HepG2 (cell line): ENCODE measurements around the gene ZNF274. TPM values are rescaled to one million over a fixed set of nuclear protein-coding genes. Genes with fewer than 3 reads are reported as not detected.

Experiments used
- ETV5 ChIP-seq: IDR thresholded peaks from 2 replicates; pipeline ENCODE4 v1.6.1; 2018; ENCODE audit warnings: missing biosample characterization, missing genetic modification reagents, inconsistent platforms, borderline replicate concordance
- FLYWCH1 ChIP-seq: sonication (generic); formaldehyde crosslinking; IDR thresholded peaks from 2 replicates; pipeline ENCODE4 v1.8.1; 2023; ENCODE audit warnings: mild to moderate bottlenecking, missing genetic modification reagents
- HIC2 ChIP-seq: sonication (generic); formaldehyde crosslinking; IDR thresholded peaks from 2 replicates; pipeline ENCODE4 v1.9.0; 2022; ENCODE audit warnings: low read depth, missing genetic modification reagents
- MAX ChIP-seq: IDR thresholded peaks from 2 replicates; pipeline ENCODE4 v1.6.1; 2012; ENCODE audit warnings: inconsistent platforms
- MIER3 ChIP-seq: IDR thresholded peaks from 2 replicates; pipeline ENCODE4 v1.6.1; 2016; ENCODE audit warnings: missing compliant biosample characterization, borderline replicate concordance
- SMAD1 ChIP-seq: sonication (generic); formaldehyde crosslinking; IDR thresholded peaks from 2 replicates; pipeline ENCODE4 v1.4.0; 2020; ENCODE audit warnings: missing genetic modification reagents, low read depth, mild to moderate bottlenecking, borderline replicate concordance
- STAT6 ChIP-seq: sonication (generic); formaldehyde crosslinking; IDR thresholded peaks from 2 replicates; pipeline ENCODE4 v1.4.0; 2020; ENCODE audit warnings: missing genetic modification reagents, mild to moderate bottlenecking, borderline replicate concordance
- THAP9 ChIP-seq: sonication (generic); formaldehyde crosslinking; IDR thresholded peaks from 2 replicates; pipeline ENCODE4; 2020; ENCODE audit warnings: missing genetic modification reagents, mild to moderate bottlenecking, borderline replicate concordance
- ZNF607 ChIP-seq: sonication (generic); formaldehyde crosslinking; IDR thresholded peaks from 2 replicates; pipeline ENCODE4 v1.5.1; 2020; ENCODE audit warnings: missing genetic modification reagents, mild to moderate bottlenecking, borderline replicate concordance
- ZNF800 ChIP-seq: sonication (generic); formaldehyde crosslinking; IDR thresholded peaks from 2 replicates; pipeline ENCODE4 v1.4.0; 2020; ENCODE audit warnings: missing genetic modification reagents
- ZNF878 ChIP-seq: sonication (generic); formaldehyde crosslinking; IDR thresholded peaks from 2 replicates; pipeline ENCODE4 v1.8.1; 2023; ENCODE audit warnings: mild to moderate bottlenecking, missing genetic modification reagents, moderate library complexity
- ZSCAN20 ChIP-seq: sonication (generic); formaldehyde crosslinking; IDR thresholded peaks from 2 replicates; pipeline ENCODE4 v1.4.0; 2020; ENCODE audit warnings: missing genetic modification reagents, mild to moderate bottlenecking, borderline replicate concordance
- ZSCAN22 ChIP-seq: sonication (generic); formaldehyde crosslinking; IDR thresholded peaks from 2 replicates; pipeline ENCODE4 v1.4.0; 2020; ENCODE audit warnings: mild to moderate bottlenecking, missing genetic modification reagents
- ZXDC ChIP-seq: sonication (generic); formaldehyde crosslinking; IDR thresholded peaks from 2 replicates; pipeline ENCODE4 v1.5.0; 2020; ENCODE audit warnings: mild to moderate bottlenecking, missing genetic modification reagents
- polyA plus RNA-seq, 8 experiments: library from polyadenylated mRNA; depleted of rRNA in 3 of 8; stranded (reverse) in 7 of 8; unstranded in 1 of 8; fragments of >200 nt; fragmentation: Illumina TruSeq in 4 of 8; extraction: Trizol in 4 of 8; gene quantifications; 2 replicates each; pipeline versions ENCODE4 v1.2.1 to v1.2.3, GENCODE V29; 2011 to 2016; ENCODE audit warnings: low read depth in 4 of 8, missing spikeins in 1 of 8, mixed read lengths in 1 of 8; ENCODE audit not compliant: insufficient read depth in 1 of 8
- total RNA-seq, 5 experiments: library from RNA; depleted of rRNA; stranded (reverse); fragments of >200 nt; fragmentation: Illumina TruSeq; extraction: Trizol; gene quantifications; 2 replicates each; pipeline ENCODE4 v1.2.3, GENCODE V29; 2016; ENCODE audit warnings: low read depth in 1 of 5

ZNF274 gene
- total and polyA plus RNA-seq, 2 of the 13 experiments (the other 11 are each of a cell fraction or from before 2014, with no cell fraction given): 16.1 to 23.0 TPM

- TF ChIP-seq ETV5 (CRISPR knock-in tag) (peak; percentile 56; the same call in 1 of the 2 replicates), MIER3 (no peak), HIC2 (no peak), ZSCAN20 (peak; percentile 70; the same call in 1 of the 2 replicates), THAP9 (CRISPR knock-in tag) (peak; percentile 100), ZNF878 (CRISPR knock-in tag) (no peak), SMAD1 (CRISPR knock-in tag) (peak; percentile 86), MAX (peak; percentile 80; the same call in 1 of the 2 replicates), ZNF607 (CRISPR knock-in tag) (peak; percentile 90), ZXDC (CRISPR knock-in tag) (no peak), FLYWCH1 (CRISPR knock-in tag) (no peak), ZNF800 (CRISPR knock-in tag) (0 out of 2 replicates have a peak, but pooled peaks have one; percentile 45), STAT6 (peak; percentile 60; the same call in 1 of the 2 replicates), ZSCAN22 (CRISPR knock-in tag) (peak; percentile 32; the same call in 1 of the 2 replicates)
Observed at GRCh38 chr19:58182989-58183816, at the start of gene ZNF274 (continued).
